ENCODE data around the gene ABCC8. TPM values are rescaled to one million over a fixed set of nuclear protein-coding genes. Genes with fewer than 3 reads are reported as not detected.

The ABCC8 gene
- total RNA-seq, 1 experiment from 2014 or later, result not detected

- intact Hi-C loops (cut with micrococcal nuclease; ENCODE audit: unreplicated experiment), result no loop called here
- H3K4me3 ChIP-seq (ENCODE audit: low read depth, low read length), result no peak overlapping the region
- ChIA-PET POLR2A (no interaction called here), CTCF (no interaction called here)
- H3K36me3 ChIP-seq (ENCODE audit: control insufficient read depth, insufficient read depth, low read length), result no peaks in the 10 kb centered on the region
- H3K27me3 ChIP-seq (replicated peaks; ENCODE audit: control insufficient read depth, insufficient read depth, low read length), result no peaks in the 10 kb centered on the region
- H3K9me3 ChIP-seq, result no peaks in the 10 kb centered on the region
- no peak overlapping the region for H3K4me3 Mint-ChIP-seq (ENCODE audit: unreplicated experiment)
- H3K27ac Mint-ChIP-seq (ENCODE audit: unreplicated experiment), result peak overlapping the region; percentile 14
- H3K27me3 Mint-ChIP-seq (ENCODE audit: insufficient read depth, unreplicated experiment), result peaks cover 7% of the 10 kb centered on the region
- no peaks in the 10 kb centered on the region for H3K36me3 Mint-ChIP-seq (ENCODE audit: insufficient read depth, unreplicated experiment)
- no peaks in the 10 kb centered on the region for H3K4me1 Mint-ChIP-seq (ENCODE audit: low read depth, unreplicated experiment)
- BruUV-seq (replicated peaks), result no TSS peak
- no peak for DNase-seq
- H3K9me3 Mint-ChIP-seq (ENCODE audit: unreplicated experiment), result no peaks in the 10 kb centered on the region
- H3K4me1 ChIP-seq, result no peaks in the 10 kb centered on the region
- TF ChIP-seq CTCF (IDR thresholded peaks at IDR 0.05; ENCODE audit: insufficient read depth in 1 of 2, low read depth in 1 of 2, low read length in 1 of 2, severe bottlenecking in 1 of 2, unreplicated experiment in 1 of 2), result no peak
Measured at GRCh38 chr11:17399236-17399635, 77.4 kb downstream of the ABCC8 start.

- H3K27me3 Mint-ChIP-seq (ENCODE audit: insufficient read depth, unreplicated experiment), result peaks cover 7% of the 10 kb centered on the region
- POLR2A ChIA-PET, result no interaction called here
- H3K36me3 ChIP-seq (ENCODE audit: control insufficient read depth, insufficient read depth, low read length), result no peaks in the 10 kb centered on the region
- no TSS peak for BruUV-seq (replicated peaks)
- no peaks in the 10 kb centered on the region for H3K9me3 ChIP-seq
- H3K9me3 Mint-ChIP-seq (ENCODE audit: unreplicated experiment), result no peaks in the 10 kb centered on the region
- no peak overlapping the region for H3K27ac Mint-ChIP-seq (ENCODE audit: unreplicated experiment)
- no peak for DNase-seq
- no peaks in the 10 kb centered on the region for H3K4me1 Mint-ChIP-seq (ENCODE audit: low read depth, unreplicated experiment)
- H3K27me3 ChIP-seq (replicated peaks; ENCODE audit: control insufficient read depth, insufficient read depth, low read length), result no peaks in the 10 kb centered on the region; the same call in 1 of the 2 replicates
- CTCF ChIA-PET, result interaction anchor here (0.5 to 1.1 kb wide), 3 partner anchors 11 to 76 kb away, joined by 3 read pairs; partner anchors contain the start of gene NCR3LG1
- intact Hi-C loops (cut with micrococcal nuclease; ENCODE audit: unreplicated experiment), result no loop called here
- no peak for TF ChIP-seq CTCF (IDR thresholded peaks at IDR 0.05; ENCODE audit: insufficient read depth in 1 of 2, low read depth in 1 of 2, low read length in 1 of 2, severe bottlenecking in 1 of 2, unreplicated experiment in 1 of 2)
- no peak overlapping the region for H3K4me3 Mint-ChIP-seq (ENCODE audit: unreplicated experiment)
- no peaks in the 10 kb centered on the region for H3K36me3 Mint-ChIP-seq (ENCODE audit: insufficient read depth, unreplicated experiment)
- no peak overlapping the region for H3K4me3 ChIP-seq (ENCODE audit: low read depth, low read length)
- H3K4me1 ChIP-seq, result no peaks in the 10 kb centered on the region
Measured at GRCh38 chr11:17397311-17398002, 79.2 kb downstream of the ABCC8 start.

- H3K4me3 ChIP-seq (ENCODE audit: low read depth, low read length), result no peak overlapping the region
- Mint-ChIP-seq H3K9me3 (ENCODE audit: unreplicated experiment) (no peaks in the 10 kb centered on the region), H3K4me1 (ENCODE audit: low read depth, unreplicated experiment) (no peaks in the 10 kb centered on the region), H3K27me3 (ENCODE audit: insufficient read depth, unreplicated experiment) (peaks cover 7% of the 10 kb centered on the region), H3K4me3 (ENCODE audit: unreplicated experiment) (no peak overlapping the region), H3K36me3 (ENCODE audit: insufficient read depth, unreplicated experiment) (no peaks in the 10 kb centered on the region), H3K27ac (ENCODE audit: unreplicated experiment) (no peak overlapping the region)
- H3K27me3 ChIP-seq (replicated peaks; ENCODE audit: control insufficient read depth, insufficient read depth, low read length), result no peaks in the 10 kb centered on the region; the same call in 1 of the 2 replicates
- no peak for DNase-seq
- ChIA-PET CTCF (interaction anchor here (0.9 to 1.1 kb wide), 2 partner anchors 10 to 77 kb away, joined by 3 read pairs; no protein-coding TSS in a partner anchor), POLR2A (no interaction called here)
- intact Hi-C loops (cut with micrococcal nuclease; ENCODE audit: unreplicated experiment), result no loop called here
- no peak for TF ChIP-seq CTCF (IDR thresholded peaks at IDR 0.05; ENCODE audit: insufficient read depth in 1 of 2, low read depth in 1 of 2, low read length in 1 of 2, severe bottlenecking in 1 of 2, unreplicated experiment in 1 of 2)
- H3K36me3 ChIP-seq (ENCODE audit: control insufficient read depth, insufficient read depth, low read length), result no peaks in the 10 kb centered on the region
- no TSS peak for BruUV-seq (replicated peaks)
- H3K9me3 ChIP-seq, result no peaks in the 10 kb centered on the region
- no peaks in the 10 kb centered on the region for H3K4me1 ChIP-seq
Measured at GRCh38 chr11:17396598-17397310, 79.9 kb downstream of the ABCC8 start.

All from Caco-2 (cell line).